Thyroid gland (tissue), 4 donors: ENCODE data around the gene CALU. TPM values are rescaled to one million over a fixed set of nuclear protein-coding genes. Genes with fewer than 3 reads are reported as not detected.

Experiments used
- DNase-seq, 2 donors: peaks; one replicate each; pipeline ENCODE4 v3.0.0-alpha.2; 2019
- H3K27ac ChIP-seq, 3 donors: fragments of 200-600 bp; sonication (generic); 1 replicate in 2 of 3; 2 replicates in 1 of 3; pipeline ENCODE4 v1.5.1; 2016 to 2019; ENCODE audit warnings: mild to moderate bottlenecking in 1 of 3, moderate library complexity in 1 of 3
- H3K27me3 ChIP-seq: fragments of 200-600 bp; sonication (generic); one replicate; pipeline ENCODE4 v1.5.1; 2019
- H3K36me3 ChIP-seq, 2 donors: fragments of 200-600 bp; sonication (generic); one replicate each; pipeline ENCODE4 v1.5.1; 2016 to 2019
- H3K4me1 ChIP-seq, 2 donors: fragments of 200-600 bp; sonication (generic); one replicate each; pipeline ENCODE4 v1.5.1; 2017 to 2019
- H3K4me3 ChIP-seq, 3 donors: fragments of 200-600 bp; sonication (generic); replicated peaks in 1 of 3; 1 replicate in 2 of 3; 2 replicates in 1 of 3; pipeline ENCODE4 v1.5.1; 2016; ENCODE audit warnings: mild to moderate bottlenecking in 1 of 3
- H3K9me3 ChIP-seq: fragments of 200-600 bp; sonication (generic); one replicate; pipeline ENCODE4 v1.5.1; 2017
- POLR2A ChIP-seq, 2 donors: fragments of 450-650 bp; IDR thresholded peaks; one replicate each; pipeline ENCODE4 v1.6.1; 2017; ENCODE audit warnings: antibody characterized with exemption in 2 of 2, mild to moderate bottlenecking in 2 of 2, moderate library complexity in 1 of 2
- WGBS, 2 donors: methylation state at CpG; one replicate each; pipeline ENCODE4 v1.1.5; 2017; 5-methylcytosine and 5-hydroxymethylcytosine counted together
- intact Hi-C: fragments of 100-400 bp; cut with DNase I; formaldehyde crosslinking; loops from one replicate; pipeline ENCODE4 v1.15.1; 2023
- total RNA-seq, 4 donors: library from RNA; depleted of rRNA; stranded (reverse); fragments of >200 nt; gene quantifications; one replicate each; pipeline ENCODE4 v1.2.3, GENCODE V29; 2016
- TF ChIP-seq, protein P1 (sequence below), 6 experiments: fragments of 200-600 bp in 3 of 6; fragments of 450-650 bp in 3 of 6; sonication (generic) in 3 of 6; IDR thresholded peaks; one replicate each; pipeline ENCODE4 v1.5.1; 2016 to 2019; ENCODE audit warnings: antibody characterized with exemption in 6 of 6, mild to moderate bottlenecking in 2 of 6, inconsistent platforms in 1 of 6, moderate library complexity in 1 of 6

CALU gene
- 100 to 1,000 TPM; 115 to 143 (median 132) TPM for total RNA-seq

DNA sequence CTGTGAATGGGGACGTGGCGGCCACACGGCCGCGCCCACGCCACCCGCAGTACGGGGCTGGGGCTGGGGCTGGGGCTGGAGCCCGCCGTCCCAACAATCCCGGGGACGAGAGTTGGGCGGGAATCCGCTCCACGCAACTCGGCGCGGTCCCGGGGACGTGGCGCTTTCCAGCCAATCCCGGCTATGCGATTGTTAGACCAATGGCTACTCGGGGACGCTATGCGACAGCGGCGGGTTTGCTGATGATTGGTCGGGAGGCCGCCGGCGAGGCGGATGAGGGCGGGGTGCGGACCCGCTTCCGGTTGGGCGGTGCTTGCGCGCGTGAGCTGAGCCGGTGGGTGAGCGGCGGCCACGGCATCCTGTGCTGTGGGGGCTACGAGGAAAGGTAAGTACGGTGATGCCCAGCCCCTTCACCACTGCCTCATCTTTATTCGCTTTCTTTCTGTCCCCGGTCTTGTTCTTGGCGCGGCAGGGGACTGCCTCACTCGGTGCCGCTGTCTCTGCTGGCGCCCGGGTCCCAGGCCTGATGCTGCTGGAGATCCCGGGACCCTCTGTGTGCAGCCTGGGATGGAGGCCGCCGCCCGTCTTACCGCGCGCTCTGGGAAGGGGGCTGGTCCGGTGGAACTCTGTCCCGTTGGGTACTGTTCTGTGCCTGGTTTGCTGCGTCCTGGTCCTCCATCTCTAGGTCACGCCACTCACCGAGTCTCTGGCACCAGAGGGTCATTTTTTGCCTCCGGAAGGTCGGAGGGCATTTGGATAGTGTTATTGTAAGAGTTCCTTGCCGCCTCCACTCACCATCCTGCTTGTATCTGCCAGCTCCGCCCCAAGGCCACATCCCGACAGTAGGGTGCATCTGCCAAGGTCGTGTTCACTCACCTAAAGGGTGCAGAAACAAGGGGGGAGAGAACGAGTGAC is at the start of gene CALU:
Gene CALU (plus strand): TSS at position 312 of the 915 bp plus-strand sequence. CDS start 9,225 bp downstream, outside the sequence.
- no peaks in the 10 kb centered on the region for H3K27me3 ChIP-seq
- peak within 1 kb of the TSS; percentile 76 to 90 (median 90) for H3K27ac ChIP-seq
- peaks cover 19 to 27% of the 10 kb centered on the region in 2 donors for H3K4me1 ChIP-seq
- TF ChIP-seq POLR2A (IDR thresholded peaks at IDR 0.05) = peak; percentile 18 to 93
- TF ChIP-seq, protein P1, sequence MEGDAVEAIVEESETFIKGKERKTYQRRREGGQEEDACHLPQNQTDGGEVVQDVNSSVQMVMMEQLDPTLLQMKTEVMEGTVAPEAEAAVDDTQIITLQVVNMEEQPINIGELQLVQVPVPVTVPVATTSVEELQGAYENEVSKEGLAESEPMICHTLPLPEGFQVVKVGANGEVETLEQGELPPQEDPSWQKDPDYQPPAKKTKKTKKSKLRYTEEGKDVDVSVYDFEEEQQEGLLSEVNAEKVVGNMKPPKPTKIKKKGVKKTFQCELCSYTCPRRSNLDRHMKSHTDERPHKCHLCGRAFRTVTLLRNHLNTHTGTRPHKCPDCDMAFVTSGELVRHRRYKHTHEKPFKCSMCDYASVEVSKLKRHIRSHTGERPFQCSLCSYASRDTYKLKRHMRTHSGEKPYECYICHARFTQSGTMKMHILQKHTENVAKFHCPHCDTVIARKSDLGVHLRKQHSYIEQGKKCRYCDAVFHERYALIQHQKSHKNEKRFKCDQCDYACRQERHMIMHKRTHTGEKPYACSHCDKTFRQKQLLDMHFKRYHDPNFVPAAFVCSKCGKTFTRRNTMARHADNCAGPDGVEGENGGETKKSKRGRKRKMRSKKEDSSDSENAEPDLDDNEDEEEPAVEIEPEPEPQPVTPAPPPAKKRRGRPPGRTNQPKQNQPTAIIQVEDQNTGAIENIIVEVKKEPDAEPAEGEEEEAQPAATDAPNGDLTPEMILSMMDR (IDR thresholded peaks at IDR 0.05) = no peak
- intact Hi-C loops = loop anchor here (10.0 kb wide), 1 partner anchor 125 kb away; the partner anchor contains the start of gene ATP6V1F
- no peaks in the 10 kb centered on the region for H3K9me3 ChIP-seq
- no peaks in the 10 kb centered on the region for H3K36me3 ChIP-seq
- H3K4me3 ChIP-seq = peak within 1 kb of the TSS; percentile 84 to 96 (median 91)
- DNase-seq = peak; percentile 98 to 99
- WGBS, 2 donors = 0% methylated on average over 16 to 28 of the region's 74 CpGs

DNA sequence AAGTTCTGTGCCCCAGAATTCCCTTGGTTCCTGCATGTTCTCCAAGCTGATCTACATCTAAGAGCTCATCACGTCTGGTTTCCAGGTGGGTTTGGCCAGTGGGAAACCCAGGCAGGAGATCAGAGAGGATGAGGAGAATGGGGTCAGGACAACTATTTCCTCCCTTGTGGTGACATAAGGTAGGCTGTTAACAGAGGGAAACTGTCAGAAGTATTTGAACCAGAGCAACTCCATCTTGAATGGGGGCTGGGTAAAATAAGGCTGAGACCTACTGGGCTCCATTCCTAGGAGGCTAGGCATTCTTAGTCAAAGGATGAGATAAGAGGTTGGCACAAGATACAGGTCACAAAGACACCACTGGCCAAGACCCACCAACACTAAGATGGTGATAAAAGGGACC is 47.9 kb upstream of the CALU start:
- 77 to 87% methylated on average over 1 of the region's 1 CpG for WGBS, 2 donors
- no peaks in the 10 kb centered on the region for H3K4me1 ChIP-seq
- H3K9me3 ChIP-seq = no peaks in the 10 kb centered on the region
- H3K27ac ChIP-seq = no peak overlapping the region
- H3K4me3 ChIP-seq = no peak overlapping the region
- TF ChIP-seq, protein P1 (IDR thresholded peaks at IDR 0.05) = no peak
- TF ChIP-seq POLR2A (IDR thresholded peaks at IDR 0.05) = no peak
- intact Hi-C loops = no loop called here
- H3K36me3 ChIP-seq = no peaks in the 10 kb centered on the region
- no peaks in the 10 kb centered on the region for H3K27me3 ChIP-seq
- DNase-seq = no peak

DNA sequence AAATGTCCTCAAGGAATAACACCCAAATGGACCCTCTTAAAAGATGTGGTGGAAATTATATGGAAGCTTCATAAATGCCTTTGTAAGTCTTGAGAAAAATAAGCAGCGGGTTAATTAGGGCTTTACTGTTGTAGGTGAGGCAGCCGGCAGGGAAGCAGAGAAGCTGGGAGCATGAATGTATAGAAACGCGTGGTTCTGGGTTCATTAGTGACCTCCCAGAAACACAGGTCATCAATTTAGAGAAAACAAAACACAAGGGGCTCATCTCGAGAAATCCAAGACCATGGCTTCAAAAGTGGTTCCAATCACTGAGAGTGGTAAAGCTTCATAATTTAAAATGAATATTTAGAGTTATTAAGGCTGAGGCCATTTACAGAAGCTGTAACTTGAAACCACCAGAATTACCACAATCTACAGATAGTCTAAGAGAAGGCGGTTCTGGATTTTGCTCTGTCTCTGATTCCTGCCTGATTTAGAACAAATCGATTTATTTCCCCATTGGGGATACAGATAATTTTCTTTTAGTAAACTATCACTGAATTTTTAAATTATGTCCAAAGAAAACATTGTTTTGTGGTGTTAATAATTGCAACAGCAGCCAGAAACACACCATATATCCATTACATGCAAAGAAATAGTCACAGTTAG is 46.4 kb upstream of the CALU start:
- Histone ChIP-seq H3K9me3 (no peaks in the 10 kb centered on the region), H3K27me3 (peaks cover 7% of the 10 kb centered on the region), H3K4me3 (no peak overlapping the region), H3K27ac (no peak overlapping the region), H3K4me1 (peaks cover 0 to 7% of the 10 kb centered on the region in 2 donors), H3K36me3 (no peaks in the 10 kb centered on the region)
- 45 to 55% methylated on average over 7 of the region's 7 CpGs for WGBS, 2 donors
- intact Hi-C loops = no loop called here
- DNase-seq = no peak
- TF ChIP-seq, protein P1 (IDR thresholded peaks at IDR 0.05) = no peak
- TF ChIP-seq POLR2A (IDR thresholded peaks at IDR 0.05) = no peak

DNA sequence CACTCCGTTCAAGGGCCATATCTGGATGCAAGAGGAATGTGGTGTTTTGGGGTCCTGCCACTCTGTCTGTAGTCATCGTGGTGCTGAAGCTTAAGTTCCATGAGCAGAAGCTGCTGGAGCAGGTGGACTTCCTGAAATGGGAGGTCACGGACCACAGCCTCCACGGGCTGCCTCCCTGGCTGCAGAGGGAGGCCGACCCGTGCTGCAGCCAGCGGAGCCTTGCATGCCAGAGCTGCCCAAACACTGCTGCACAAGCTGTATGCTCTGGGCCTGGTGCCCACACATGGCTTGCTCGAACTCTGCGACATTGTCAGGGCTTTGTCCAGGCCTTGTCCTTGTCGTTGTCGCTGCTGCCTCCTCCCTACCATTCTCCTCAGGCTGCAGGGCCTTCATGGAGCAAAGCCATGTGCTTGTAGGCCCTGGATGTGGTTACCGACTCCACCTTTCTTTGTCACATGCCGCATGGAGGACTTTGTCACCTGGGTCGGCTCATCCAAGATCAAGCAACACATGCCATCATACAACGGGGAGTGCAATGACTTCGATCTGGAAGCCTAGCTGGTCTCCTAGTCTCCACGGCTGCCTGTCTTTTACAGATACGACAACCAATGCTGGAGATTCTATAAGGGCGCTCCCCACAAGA is 45.7 kb upstream of the CALU start:
- Histone ChIP-seq H3K9me3 (no peaks in the 10 kb centered on the region), H3K4me3 (no peak overlapping the region), H3K36me3 (no peaks in the 10 kb centered on the region), H3K27ac (no peak overlapping the region), H3K27me3 (peaks cover 7% of the 10 kb centered on the region), H3K4me1 (peaks cover 0 to 7% of the 10 kb centered on the region in 2 donors)
- 86 to 92% methylated on average over 15 to 18 of the region's 19 CpGs for WGBS, 2 donors
- intact Hi-C loops = no loop called here
- TF ChIP-seq POLR2A (IDR thresholded peaks at IDR 0.05) = no peak
- no peak for DNase-seq

DNA sequence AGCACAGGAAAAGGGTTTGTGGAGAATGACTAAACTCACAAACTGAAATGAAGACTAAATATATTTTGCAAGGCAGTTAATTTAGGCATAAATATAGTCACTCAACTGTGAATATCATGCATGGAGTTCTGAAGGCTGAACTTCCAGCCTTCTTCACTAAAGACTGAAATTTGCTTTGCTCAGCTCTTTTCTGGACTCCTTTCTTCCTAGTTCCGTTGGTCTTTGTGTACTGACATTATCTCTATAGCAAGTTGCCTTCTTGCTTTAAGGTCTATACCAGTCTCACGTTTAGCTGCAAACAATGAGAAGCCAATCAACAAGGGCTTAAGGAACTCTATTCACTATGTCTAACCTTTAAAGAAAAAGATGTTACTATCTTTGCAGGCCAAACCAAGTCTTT is 44.4 kb upstream of the CALU start:
- TF ChIP-seq POLR2A (IDR thresholded peaks at IDR 0.05) = no peak
- TF ChIP-seq, protein P1 (IDR thresholded peaks at IDR 0.05) = no peak
- Histone ChIP-seq H3K4me3 (no peak overlapping the region), H3K36me3 (no peaks in the 10 kb centered on the region), H3K4me1 (peaks cover 0 to 7% of the 10 kb centered on the region in 2 donors), H3K27me3 (peaks cover 7% of the 10 kb centered on the region), H3K9me3 (no peaks in the 10 kb centered on the region), H3K27ac (no peak overlapping the region)
- 29 to 33% methylated on average over 2 of the region's 2 CpGs for WGBS, 2 donors
- intact Hi-C loops = no loop called here
- no peak for DNase-seq
